ENCODE results near the gene LSM14A. TPM values are rescaled to one million over a fixed set of nuclear protein-coding genes. Genes with fewer than 3 reads are reported as not detected.

The LSM14A gene
- total and polyA plus RNA-seq, 9 of the 15 experiments (the other 6 are each of a cell fraction or from before 2014, with no cell fraction given): 19.5 to 150 (median 95.1) TPM

DNA sequence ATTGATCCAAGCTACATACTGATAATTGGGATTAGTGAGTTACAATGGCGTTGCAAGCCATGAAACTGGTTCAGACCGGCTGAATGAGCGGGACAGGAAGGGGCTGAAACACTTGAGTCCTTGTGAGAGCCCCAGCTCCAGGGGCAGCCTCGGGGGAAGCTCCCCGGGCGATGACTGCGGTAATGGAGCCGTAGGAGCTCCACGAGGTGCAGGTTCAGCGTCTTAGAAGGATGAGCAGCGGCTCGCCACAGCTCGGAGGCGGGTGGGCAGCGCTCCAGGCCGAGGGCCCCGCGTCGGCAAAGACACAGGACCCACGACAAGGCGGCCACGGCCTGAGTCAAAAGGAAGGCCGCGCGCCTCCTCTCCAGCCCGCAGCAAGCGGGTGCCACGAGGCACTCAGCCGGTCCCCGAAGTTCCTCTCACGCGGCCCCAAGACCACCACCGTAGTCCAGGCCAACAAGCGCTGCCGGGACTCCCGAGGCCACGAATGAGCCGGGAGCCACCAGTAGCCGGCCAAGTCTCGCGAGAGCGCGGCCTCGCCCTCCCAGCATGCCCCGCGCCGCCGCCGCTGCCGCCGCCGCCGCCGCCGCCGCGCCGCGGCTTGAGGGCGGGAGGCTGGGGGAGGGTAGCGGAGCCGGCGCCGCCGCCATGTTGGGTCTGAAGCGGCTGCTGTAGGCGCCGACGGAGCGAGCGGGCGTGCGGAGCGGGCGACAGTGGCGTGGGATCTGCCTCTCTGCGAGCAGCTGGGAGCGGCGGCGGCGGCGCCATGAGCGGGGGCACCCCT is at the start of gene LSM14A (continued):
- no peak for TF ChIP-seq ILK (tag; IDR thresholded peaks at IDR 0.05; ENCODE audit: borderline replicate concordance, low read depth)
- TF ChIP-seq FOXK2 (conservative IDR thresholded peaks at IDR 0.05 in 1 of 2, IDR thresholded peaks at IDR 0.05 in 1 of 2; ENCODE audit: low read depth in 2 of 2): no peak
- peak; percentile 61; the same call in 1 of the 2 replicates for TF ChIP-seq PML (IDR thresholded peaks at IDR 0.05; ENCODE audit: low read length)
- no peak for TF ChIP-seq SPI1 (IDR thresholded peaks at IDR 0.05; ENCODE audit: borderline replicate concordance, low read depth, low read length)
- no peak for TF ChIP-seq HMGN3 (IDR thresholded peaks at IDR 0.05; ENCODE audit: borderline replicate concordance, extremely low read depth, insufficient read length, low read depth, low read length)
- peak; percentile 88 for TF ChIP-seq NFRKB (IDR thresholded peaks at IDR 0.05; ENCODE audit: low read depth)
- TF ChIP-seq RBM17 (IDR thresholded peaks at IDR 0.05; ENCODE audit: borderline replicate concordance, low read depth, low read length): no peak
- peak; percentile 79; the same call in 1 of the 2 replicates for TF ChIP-seq E2F3 (CRISPR knock-in tag; IDR thresholded peaks at IDR 0.05)
- no peak for TF ChIP-seq PCBP2 (IDR thresholded peaks at IDR 0.05; ENCODE audit: low read depth, low read length, poor library complexity, severe bottlenecking)
- no peak; the same call in 1 of the 2 replicates for TF ChIP-seq ZNF311 (CRISPR knock-in tag; IDR thresholded peaks at IDR 0.05)
- no peak for TF ChIP-seq COPS2 (conservative IDR thresholded peaks at IDR 0.05)
- TF ChIP-seq SAP30 (IDR thresholded peaks at IDR 0.05; ENCODE audit: borderline replicate concordance, insufficient read depth, low read depth, low read length, poor library complexity, severe bottlenecking): peak; percentile 25
- no peak; the same call in 1 of the 2 replicates for TF ChIP-seq MED1 (CRISPR knock-in tag; IDR thresholded peaks at IDR 0.05; ENCODE audit: borderline replicate concordance)
- 0 out of 2 replicates have a peak, but pooled peaks have one; percentile 36 for TF ChIP-seq NFXL1 (CRISPR knock-in tag; IDR thresholded peaks at IDR 0.05)
- TF ChIP-seq ETV5 (CRISPR knock-in tag; IDR thresholded peaks at IDR 0.05; ENCODE audit: low read depth): peak; percentile 61
- TF ChIP-seq GATA2 (CRISPR knock-in tag; IDR thresholded peaks at IDR 0.05): no peak; the same call in none of the 2 replicates
- peak; percentile 81 for TF ChIP-seq TAF7 (tag; IDR thresholded peaks at IDR 0.05)
- TF ChIP-seq CXXC5 (CRISPR knock-in tag; IDR thresholded peaks at IDR 0.05): peak; percentile 83
- no peak; a peak in 2 of 4 replicates for TF ChIP-seq FOXA3 (CRISPR knock-in tag; conservative IDR thresholded peaks at IDR 0.05 in 1 of 2, IDR thresholded peaks at IDR 0.05 in 1 of 2)
- TF ChIP-seq, protein P1, sequence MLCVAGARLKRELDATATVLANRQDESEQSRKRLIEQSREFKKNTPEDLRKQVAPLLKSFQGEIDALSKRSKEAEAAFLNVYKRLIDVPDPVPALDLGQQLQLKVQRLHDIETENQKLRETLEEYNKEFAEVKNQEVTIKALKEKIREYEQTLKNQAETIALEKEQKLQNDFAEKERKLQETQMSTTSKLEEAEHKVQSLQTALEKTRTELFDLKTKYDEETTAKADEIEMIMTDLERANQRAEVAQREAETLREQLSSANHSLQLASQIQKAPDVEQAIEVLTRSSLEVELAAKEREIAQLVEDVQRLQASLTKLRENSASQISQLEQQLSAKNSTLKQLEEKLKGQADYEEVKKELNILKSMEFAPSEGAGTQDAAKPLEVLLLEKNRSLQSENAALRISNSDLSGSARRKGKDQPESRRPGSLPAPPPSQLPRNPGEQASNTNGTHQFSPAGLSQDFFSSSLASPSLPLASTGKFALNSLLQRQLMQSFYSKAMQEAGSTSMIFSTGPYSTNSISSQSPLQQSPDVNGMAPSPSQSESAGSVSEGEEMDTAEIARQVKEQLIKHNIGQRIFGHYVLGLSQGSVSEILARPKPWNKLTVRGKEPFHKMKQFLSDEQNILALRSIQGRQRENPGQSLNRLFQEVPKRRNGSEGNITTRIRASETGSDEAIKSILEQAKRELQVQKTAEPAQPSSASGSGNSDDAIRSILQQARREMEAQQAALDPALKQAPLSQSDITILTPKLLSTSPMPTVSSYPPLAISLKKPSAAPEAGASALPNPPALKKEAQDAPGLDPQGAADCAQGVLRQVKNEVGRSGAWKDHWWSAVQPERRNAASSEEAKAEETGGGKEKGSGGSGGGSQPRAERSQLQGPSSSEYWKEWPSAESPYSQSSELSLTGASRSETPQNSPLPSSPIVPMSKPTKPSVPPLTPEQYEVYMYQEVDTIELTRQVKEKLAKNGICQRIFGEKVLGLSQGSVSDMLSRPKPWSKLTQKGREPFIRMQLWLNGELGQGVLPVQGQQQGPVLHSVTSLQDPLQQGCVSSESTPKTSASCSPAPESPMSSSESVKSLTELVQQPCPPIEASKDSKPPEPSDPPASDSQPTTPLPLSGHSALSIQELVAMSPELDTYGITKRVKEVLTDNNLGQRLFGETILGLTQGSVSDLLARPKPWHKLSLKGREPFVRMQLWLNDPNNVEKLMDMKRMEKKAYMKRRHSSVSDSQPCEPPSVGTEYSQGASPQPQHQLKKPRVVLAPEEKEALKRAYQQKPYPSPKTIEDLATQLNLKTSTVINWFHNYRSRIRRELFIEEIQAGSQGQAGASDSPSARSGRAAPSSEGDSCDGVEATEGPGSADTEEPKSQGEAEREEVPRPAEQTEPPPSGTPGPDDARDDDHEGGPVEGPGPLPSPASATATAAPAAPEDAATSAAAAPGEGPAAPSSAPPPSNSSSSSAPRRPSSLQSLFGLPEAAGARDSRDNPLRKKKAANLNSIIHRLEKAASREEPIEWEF (CRISPR knock-in tag; IDR thresholded peaks at IDR 0.05): peak; percentile 89
- TF ChIP-seq, protein P2, sequence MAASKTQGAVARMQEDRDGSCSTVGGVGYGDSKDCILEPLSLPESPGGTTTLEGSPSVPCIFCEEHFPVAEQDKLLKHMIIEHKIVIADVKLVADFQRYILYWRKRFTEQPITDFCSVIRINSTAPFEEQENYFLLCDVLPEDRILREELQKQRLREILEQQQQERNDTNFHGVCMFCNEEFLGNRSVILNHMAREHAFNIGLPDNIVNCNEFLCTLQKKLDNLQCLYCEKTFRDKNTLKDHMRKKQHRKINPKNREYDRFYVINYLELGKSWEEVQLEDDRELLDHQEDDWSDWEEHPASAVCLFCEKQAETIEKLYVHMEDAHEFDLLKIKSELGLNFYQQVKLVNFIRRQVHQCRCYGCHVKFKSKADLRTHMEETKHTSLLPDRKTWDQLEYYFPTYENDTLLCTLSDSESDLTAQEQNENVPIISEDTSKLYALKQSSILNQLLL (CRISPR knock-in tag; IDR thresholded peaks at IDR 0.05; ENCODE audit: borderline replicate concordance): no peak

Measured in K562 (cell line).